GM12865 (cell line): Measurements from ENCODE around the gene CDK10.
A peak's percentile ranks its signal among the peaks of the same experiment; 100 is the strongest.

Experiments
- DNase-seq: peaks from one replicate; pipeline ENCODE4 v3.0.0; 2010; ENCODE audit warnings: low read depth
- H3K4me3 ChIP-seq: 2 replicates; pipeline ENCODE4 v1.5.1; 2011; ENCODE audit warnings: mild to moderate bottlenecking, low read depth, low read length, control low read depth
- CTCF ChIP-seq: IDR thresholded peaks from 2 replicates; pipeline ENCODE4 v1.5.1; 2011; ENCODE audit warnings: low read length, control low read depth, low read depth, inconsistent platforms; ENCODE audit not compliant: insufficient read depth; ENCODE audit errors: missing control alignments

The CDK10 gene

GRCh38 chr16:89722392-89723278 lies 36.1 kb downstream of the CDK10 start:
- TF ChIP-seq CTCF = no peak
- peak overlapping the region; percentile 80 for H3K4me3 ChIP-seq
- DNase-seq = peak; percentile 93

- no peak for TF ChIP-seq CTCF
- no peak overlapping the region; the same call in 1 of the 2 replicates for H3K4me3 ChIP-seq
- no peak for DNase-seq
These were observed 37.1 kb downstream of the CDK10 start for GRCh38 chr16:89723279-89724250.

GRCh38 chr16:89727406-89728120 lies 41.1 kb downstream of the CDK10 start:
- no peak for DNase-seq
- TF ChIP-seq CTCF = no peak
- H3K4me3 ChIP-seq = no peak overlapping the region

- no peak for TF ChIP-seq CTCF
- no peak overlapping the region for H3K4me3 ChIP-seq
- no peak for DNase-seq
These were observed 42.8 kb downstream of the CDK10 start for GRCh38 chr16:89729293-89729692.

GRCh38 chr16:89729863-89730593 lies 43.5 kb downstream of the CDK10 start:
- no peak overlapping the region for H3K4me3 ChIP-seq
- no peak for DNase-seq
- TF ChIP-seq CTCF = no peak
